NCI-H2081 treated with DMSO at 0.1 percent for 48 hours (cell line): ENCODE measurements around the gene DDAH1.
"Not testable (repeated sequence)": the region's sequence is repeated elsewhere in the genome, so short reads cannot be mapped to it uniquely, and the experiment has no call there.

ENCODE experiments used
- DNase-seq: peaks from one replicate; lab custom pipeline; 2025; lab: John Stamatoyannopoulos, UW

The DDAH1 gene

GRCh38 chr1:85465099-85465785 is at the start of gene DDAH1:
TSS of gene DDAH1 (minus strand) at chr1:85465159. CDS start at chr1:85465045, 114 bp downstream.
- DNase-seq, result no peak

GRCh38 chr1:85513998-85514397 is 49.0 kb upstream of the DDAH1 start:
- DNase-seq, result not testable (repeated sequence)

GRCh38 chr1:85504417-85504816 is 39.5 kb upstream of the DDAH1 start:
- no peak for DNase-seq

GRCh38 chr1:85502625-85503083 is 37.7 kb upstream of the DDAH1 start:
- DNase-seq, result no peak

- no peak for DNase-seq
Observed at GRCh38 chr1:85502171-85502570, 37.2 kb upstream of the DDAH1 start.

- DNase-seq, result no peak
Observed at GRCh38 chr1:85501355-85501898, 36.5 kb upstream of the DDAH1 start.

- no peak for DNase-seq
Observed at GRCh38 chr1:85496941-85497582, 32.1 kb upstream of the DDAH1 start.

GRCh38 chr1:85495556-85495955 is 30.6 kb upstream of the DDAH1 start:
- DNase-seq, result no peak

GRCh38 chr1:85494904-85495266 is 29.9 kb upstream of the DDAH1 start:
- DNase-seq, result no peak

GRCh38 chr1:85494074-85494903 is 29.3 kb upstream of the DDAH1 start:
- DNase-seq, result no peak

- DNase-seq, result no peak
Observed at GRCh38 chr1:85490270-85490985, 25.5 kb upstream of the DDAH1 start.

GRCh38 chr1:85488126-85488525 is 23.2 kb upstream of the DDAH1 start:
- no peak for DNase-seq

- no peak for DNase-seq
Observed at GRCh38 chr1:85485516-85485915, 20.6 kb upstream of the DDAH1 start.

GRCh38 chr1:85484716-85485115 is 19.8 kb upstream of the DDAH1 start:
- DNase-seq, result no peak

- DNase-seq, result no peak
Observed at GRCh38 chr1:85484264-85484663, 19.3 kb upstream of the DDAH1 start.

GRCh38 chr1:85481688-85482087 is 16.7 kb upstream of the DDAH1 start:
- no peak for DNase-seq

GRCh38 chr1:85480566-85480965 is 15.6 kb upstream of the DDAH1 start:
- no peak for DNase-seq

GRCh38 chr1:85479491-85479890 is 14.5 kb upstream of the DDAH1 start:
- DNase-seq, result no peak

- DNase-seq, result no peak
Observed at GRCh38 chr1:85478366-85478765, 13.4 kb upstream of the DDAH1 start.

GRCh38 chr1:85475055-85475454 is 10.1 kb upstream of the DDAH1 start:
- no peak for DNase-seq

- DNase-seq, result no peak
Observed at GRCh38 chr1:85473390-85473789, 8.4 kb upstream of the DDAH1 start.

- no peak for DNase-seq
Observed at GRCh38 chr1:85471558-85471957, 6.6 kb upstream of the DDAH1 start.
